OCI-LY7 (cell line): ENCODE measurements around the gene KIAA1328. TPM values are rescaled to one million over a fixed set of nuclear protein-coding genes. Genes with fewer than 3 reads are reported as not detected.

Experiments
- BruUV-seq: library from RNA; stranded (reverse); fragments of 400-500 nt; replicated peaks from 2 replicates; lab custom pipeline; 2021; lab: Mats Ljungman, UMichigan
- CTCF ChIA-PET: fragments of 300-600 bp; sonication (Branson Sonifier 250); formaldehyde crosslinking; loops from one replicate; lab custom pipeline; 2022; ENCODE audit warnings: antibody characterized with exemption; ENCODE audit not compliant: unreplicated experiment; lab: Charles Lee
- POLR2A ChIA-PET: fragments of 300-600 bp; sonication (Branson Sonifier 250); formaldehyde crosslinking; loops from one replicate; lab custom pipeline; 2022; ENCODE audit warnings: antibody characterized with exemption; lab: Charles Lee
- DNase-seq: peaks from one replicate; pipeline ENCODE4 v3.0.0-alpha.2; 2015; ENCODE audit warnings: low spot score
- H2AFZ ChIP-seq: fragments of 200-600 bp; sonication (generic), shearing (Covaris generic); 2 replicates; pipeline ENCODE4 v1.6.1; 2014; ENCODE audit warnings: mild to moderate bottlenecking, antibody characterized with exemption, low read length, moderate library complexity
- H3K27ac ChIP-seq: fragments of 200-600 bp; sonication (generic); 2 replicates; pipeline ENCODE4 v1.5.1; 2014; ENCODE audit warnings: mixed run types, low read depth, mild to moderate bottlenecking, moderate library complexity, low read length, inconsistent platforms; ENCODE audit not compliant: poor library complexity, severe bottlenecking
- H3K36me3 ChIP-seq: fragments of 200-600 bp; sonication (generic); 2 replicates; pipeline ENCODE4 v1.6.1; 2014; ENCODE audit warnings: mild to moderate bottlenecking, antibody characterized with exemption, low read length, moderate library complexity, mixed read lengths; ENCODE audit not compliant: insufficient read depth
- H3K4me1 ChIP-seq: fragments of 200-600 bp; sonication (generic); 2 replicates; pipeline ENCODE4 v1.5.1; 2014; ENCODE audit warnings: mild to moderate bottlenecking, low read length; ENCODE audit not compliant: insufficient read depth, poor library complexity, severe bottlenecking
- H3K4me2 ChIP-seq: fragments of 200-600 bp; sonication (generic); 2 replicates; pipeline ENCODE4 v1.6.1; 2014; ENCODE audit warnings: mild to moderate bottlenecking, low read length
- H3K4me3 ChIP-seq: fragments of 200-600 bp; sonication (generic); 2 replicates; pipeline ENCODE4 v1.5.1; 2014; ENCODE audit warnings: mild to moderate bottlenecking, low read depth, low read length; ENCODE audit not compliant: poor library complexity, severe bottlenecking
- H3K79me2 ChIP-seq: fragments of 200-600 bp; sonication (generic); 2 replicates; pipeline ENCODE4 v1.6.1; 2016; ENCODE audit warnings: low read depth, mild to moderate bottlenecking, low read length, moderate library complexity, mixed read lengths; ENCODE audit not compliant: insufficient read depth
- H3K9me2 ChIP-seq: fragments of 200-600 bp; sonication (generic); 2 replicates; pipeline ENCODE4 v1.6.1; 2016; ENCODE audit warnings: mild to moderate bottlenecking, low read length, mixed read lengths; ENCODE audit not compliant: insufficient read depth
- H3K9me3 ChIP-seq: fragments of 200-600 bp; sonication (generic); 2 replicates; pipeline ENCODE4 v1.6.1; 2014; ENCODE audit warnings: mild to moderate bottlenecking, mixed run types, low read length, mixed read lengths
- H4K20me1 ChIP-seq: fragments of 200-600 bp; sonication (generic); 2 replicates; pipeline ENCODE4 v1.6.1; 2014; ENCODE audit warnings: mild to moderate bottlenecking, antibody characterized with exemption, low read length, moderate library complexity, mixed read lengths; ENCODE audit not compliant: insufficient read depth
- EZH2phosphoT487 ChIP-seq: fragments of 200-600 bp; sonication (generic); IDR thresholded peaks from 2 replicates; pipeline ENCODE4 v1.6.1; 2018; ENCODE audit warnings: low read depth, borderline replicate concordance, mild to moderate bottlenecking, mixed run types, antibody characterized with exemption, low read length, moderate library complexity, mixed read lengths
- intact Hi-C: fragments of 100-400 bp; cut with micrococcal nuclease; formaldehyde crosslinking; loops from one replicate; pipeline ENCODE4 v1.10.0; 2022; ENCODE audit not compliant: unreplicated experiment
- total RNA-seq, 2 experiments: library from RNA; depleted of rRNA in 1 of 2; stranded (reverse); fragments of >200 nt in 1 of 2; shearing (Covaris generic) in 1 of 2; gene quantifications; 2 replicates each; pipeline ENCODE4 v1.2.3, GENCODE V29; 2014 to 2022
- TF ChIP-seq, protein P1 (sequence below): fragments of 200-600 bp; sonication (generic); conservative IDR thresholded peaks from 2 replicates; pipeline ENCODE4 v1.5.1; 2014; ENCODE audit warnings: mild to moderate bottlenecking, antibody characterized with exemption, low read length, moderate library complexity, mixed read lengths

Gene KIAA1328
- total RNA-seq, 2 experiments from 2014 or later = 3.0 to 5.8 TPM

DNA sequence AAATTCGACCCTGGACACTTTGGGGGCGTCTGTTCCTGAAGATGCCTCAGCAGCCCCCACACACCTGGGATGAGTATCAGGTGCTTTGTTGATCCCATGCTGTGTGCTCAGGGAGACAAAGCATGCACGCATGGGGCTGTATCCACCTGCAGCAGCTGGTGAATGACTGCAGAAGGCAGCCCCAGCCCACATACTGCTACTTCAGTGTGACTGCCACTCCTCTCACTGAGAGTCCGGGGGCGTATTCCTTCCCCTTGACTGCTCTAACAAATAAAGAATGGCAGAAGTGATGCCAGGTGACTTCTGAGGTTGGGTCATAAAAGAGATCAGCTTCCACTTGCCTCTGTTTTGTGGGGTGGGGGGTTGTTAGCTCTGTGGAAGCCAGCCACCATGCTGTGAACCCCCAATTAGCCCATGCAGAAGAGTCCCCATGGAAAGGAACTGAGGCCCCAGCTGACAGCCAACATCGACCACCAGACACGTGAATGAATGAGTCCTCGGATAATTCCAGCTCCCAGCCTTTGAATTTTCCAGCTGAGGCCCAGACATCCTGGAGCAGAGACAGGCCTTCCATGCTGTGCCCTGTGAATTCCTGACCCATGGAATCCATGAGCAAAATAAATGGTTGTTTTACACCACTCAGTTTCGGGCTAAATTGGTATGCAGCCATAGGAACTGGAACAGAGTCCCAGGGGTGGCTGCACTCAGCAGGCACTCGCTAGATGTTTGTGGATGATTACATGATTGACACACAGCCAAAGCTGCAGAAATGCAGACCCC is 447.4 kb downstream of the KIAA1328 start:
- no peaks in the 10 kb centered on the region for H3K36me3 ChIP-seq
- no peak overlapping the region for H3K4me2 ChIP-seq
- intact Hi-C loops = no loop called here
- no peaks in the 10 kb centered on the region for H4K20me1 ChIP-seq
- no peak for DNase-seq
- ChIA-PET CTCF (no interaction called here), POLR2A (no interaction called here)
- H3K4me1 ChIP-seq = no peaks in the 10 kb centered on the region
- H3K4me3 ChIP-seq = no peak overlapping the region
- BruUV-seq = no TSS peak
- no peaks in the 10 kb centered on the region for H3K9me2 ChIP-seq
- H3K27ac ChIP-seq = no peak overlapping the region
- H2AFZ ChIP-seq = no peak overlapping the region
- no peaks in the 10 kb centered on the region for H3K9me3 ChIP-seq
- H3K79me2 ChIP-seq = no peaks in the 10 kb centered on the region
- TF ChIP-seq EZH2phosphoT487 = no peak
- TF ChIP-seq, protein P1, sequence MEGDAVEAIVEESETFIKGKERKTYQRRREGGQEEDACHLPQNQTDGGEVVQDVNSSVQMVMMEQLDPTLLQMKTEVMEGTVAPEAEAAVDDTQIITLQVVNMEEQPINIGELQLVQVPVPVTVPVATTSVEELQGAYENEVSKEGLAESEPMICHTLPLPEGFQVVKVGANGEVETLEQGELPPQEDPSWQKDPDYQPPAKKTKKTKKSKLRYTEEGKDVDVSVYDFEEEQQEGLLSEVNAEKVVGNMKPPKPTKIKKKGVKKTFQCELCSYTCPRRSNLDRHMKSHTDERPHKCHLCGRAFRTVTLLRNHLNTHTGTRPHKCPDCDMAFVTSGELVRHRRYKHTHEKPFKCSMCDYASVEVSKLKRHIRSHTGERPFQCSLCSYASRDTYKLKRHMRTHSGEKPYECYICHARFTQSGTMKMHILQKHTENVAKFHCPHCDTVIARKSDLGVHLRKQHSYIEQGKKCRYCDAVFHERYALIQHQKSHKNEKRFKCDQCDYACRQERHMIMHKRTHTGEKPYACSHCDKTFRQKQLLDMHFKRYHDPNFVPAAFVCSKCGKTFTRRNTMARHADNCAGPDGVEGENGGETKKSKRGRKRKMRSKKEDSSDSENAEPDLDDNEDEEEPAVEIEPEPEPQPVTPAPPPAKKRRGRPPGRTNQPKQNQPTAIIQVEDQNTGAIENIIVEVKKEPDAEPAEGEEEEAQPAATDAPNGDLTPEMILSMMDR = no peak

GRCh38 chr18:37277804-37278203 is 448.9 kb downstream of the KIAA1328 start:
- DNase-seq = no peak
- Histone ChIP-seq H3K9me3 (no peaks in the 10 kb centered on the region), H3K79me2 (no peaks in the 10 kb centered on the region), H3K36me3 (no peaks in the 10 kb centered on the region), H4K20me1 (no peaks in the 10 kb centered on the region), H3K4me1 (no peaks in the 10 kb centered on the region), H3K4me2 (no peak overlapping the region), H3K9me2 (no peaks in the 10 kb centered on the region), H2AFZ (no peak overlapping the region), H3K4me3 (no peak overlapping the region), H3K27ac (no peak overlapping the region)
- intact Hi-C loops = no loop called here
- ChIA-PET CTCF (no interaction called here), POLR2A (no interaction called here)
- TF ChIP-seq EZH2phosphoT487 = no peak
- BruUV-seq = no TSS peak

Other genes with a start within 250 kb of the KIAA1328 start
- 35.7 and 44.8 TPM in 2 replicates for gene TPGS2, start 125 bp upstream of the KIAA1328 start, total RNA-seq (2014; rRNA removed; shearing (Covaris generic))
- gene TPGS2, start 125 bp upstream of the KIAA1328 start, total RNA-seq (2022) = 55.1 and 65.5 TPM in 2 replicates